Astrocyte of the cerebellum (primary cell): ENCODE results near the gene ZNF621.

ENCODE experiments used
- DNase-seq: peaks from one replicate; pipeline ENCODE4 v3.0.0-alpha.2; 2011; ENCODE audit warnings: low read depth
- H3K4me3 ChIP-seq: 2 replicates; pipeline ENCODE4 v1.5.1; 2011; ENCODE audit warnings: mild to moderate bottlenecking, low read depth, low read length, moderate library complexity
- in situ Hi-C: cut with HindIII; loops from 2 replicates; pipeline ENCODE4 v1.10.0; 2017; ENCODE audit warnings: low sequenced_read_pairs
- TF ChIP-seq, protein P1 (sequence below): IDR thresholded peaks from 2 replicates; pipeline ENCODE4 v1.5.1; 2012; ENCODE audit warnings: low read length, low read depth, moderate library complexity, mild to moderate bottlenecking; ENCODE audit errors: missing control alignments

ZNF621 gene

DNA sequence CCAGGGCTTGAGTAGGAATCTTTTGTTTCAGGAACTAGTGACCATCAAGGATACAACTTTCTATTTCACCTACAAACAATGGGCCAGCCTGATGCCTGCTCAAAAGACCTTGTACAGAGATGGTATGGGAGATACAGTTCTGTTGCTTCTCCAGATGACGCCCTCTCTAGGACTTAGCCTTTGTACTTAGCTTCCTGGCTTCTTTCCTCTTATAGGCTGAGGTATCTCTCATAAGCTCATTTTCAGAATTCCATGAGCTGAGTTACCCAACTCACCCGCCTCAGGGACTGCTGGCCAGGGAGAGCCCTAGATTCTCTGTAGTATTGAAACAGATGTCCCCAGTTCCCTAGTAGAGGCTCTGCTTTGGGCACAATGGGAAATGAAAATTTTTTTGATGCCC, 27.5 kb upstream of the ZNF621 start:
- in situ Hi-C loops: no loop called here
- no peak for DNase-seq
- TF ChIP-seq, protein P1, sequence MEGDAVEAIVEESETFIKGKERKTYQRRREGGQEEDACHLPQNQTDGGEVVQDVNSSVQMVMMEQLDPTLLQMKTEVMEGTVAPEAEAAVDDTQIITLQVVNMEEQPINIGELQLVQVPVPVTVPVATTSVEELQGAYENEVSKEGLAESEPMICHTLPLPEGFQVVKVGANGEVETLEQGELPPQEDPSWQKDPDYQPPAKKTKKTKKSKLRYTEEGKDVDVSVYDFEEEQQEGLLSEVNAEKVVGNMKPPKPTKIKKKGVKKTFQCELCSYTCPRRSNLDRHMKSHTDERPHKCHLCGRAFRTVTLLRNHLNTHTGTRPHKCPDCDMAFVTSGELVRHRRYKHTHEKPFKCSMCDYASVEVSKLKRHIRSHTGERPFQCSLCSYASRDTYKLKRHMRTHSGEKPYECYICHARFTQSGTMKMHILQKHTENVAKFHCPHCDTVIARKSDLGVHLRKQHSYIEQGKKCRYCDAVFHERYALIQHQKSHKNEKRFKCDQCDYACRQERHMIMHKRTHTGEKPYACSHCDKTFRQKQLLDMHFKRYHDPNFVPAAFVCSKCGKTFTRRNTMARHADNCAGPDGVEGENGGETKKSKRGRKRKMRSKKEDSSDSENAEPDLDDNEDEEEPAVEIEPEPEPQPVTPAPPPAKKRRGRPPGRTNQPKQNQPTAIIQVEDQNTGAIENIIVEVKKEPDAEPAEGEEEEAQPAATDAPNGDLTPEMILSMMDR: no peak
- H3K4me3 ChIP-seq: no peak overlapping the region

DNA sequence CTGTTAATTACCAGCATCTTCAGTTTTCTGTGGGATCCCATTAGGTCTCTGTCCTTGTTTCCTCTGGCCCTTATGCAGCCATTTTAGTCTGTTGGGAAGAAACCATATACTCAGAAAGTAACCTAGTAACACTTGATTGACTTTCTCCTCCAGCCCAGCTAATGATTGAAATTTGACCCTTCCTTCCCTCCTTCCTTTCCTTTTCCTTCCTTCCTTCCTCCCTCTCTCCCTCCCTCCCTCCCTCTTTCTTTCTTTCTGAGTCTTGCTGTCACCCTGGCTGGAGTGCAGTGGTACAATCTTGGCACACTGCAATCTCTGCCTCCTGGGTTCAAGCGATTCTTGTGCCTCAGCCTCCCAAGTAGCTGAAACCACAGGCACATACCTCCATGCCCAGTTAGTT, 24.8 kb upstream of the ZNF621 start:
- in situ Hi-C loops: no loop called here
- no peak for DNase-seq
- H3K4me3 ChIP-seq: no peak overlapping the region
- TF ChIP-seq, protein P1: no peak

DNA sequence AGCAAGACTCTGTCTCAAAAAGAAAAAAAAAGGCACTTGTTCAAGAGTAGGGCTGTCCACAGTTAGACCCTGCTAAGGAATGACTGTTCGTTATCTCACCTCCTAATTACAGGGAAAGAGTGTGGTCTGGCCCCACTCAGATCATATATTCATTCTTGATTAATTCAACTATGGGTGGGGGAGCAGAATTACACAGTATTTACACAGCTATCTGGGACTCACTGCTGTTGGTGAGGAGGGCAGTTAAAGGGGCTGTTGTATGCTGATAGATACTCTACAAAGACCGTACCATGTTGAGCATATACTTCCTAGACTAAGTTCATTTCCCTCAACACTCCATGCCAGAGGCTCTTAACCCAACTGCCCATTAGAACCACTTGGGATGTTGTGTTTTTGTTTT, 22.7 kb upstream of the ZNF621 start:
- TF ChIP-seq, protein P1: no peak
- in situ Hi-C loops: no loop called here
- H3K4me3 ChIP-seq: no peak overlapping the region
- DNase-seq: no peak

DNA sequence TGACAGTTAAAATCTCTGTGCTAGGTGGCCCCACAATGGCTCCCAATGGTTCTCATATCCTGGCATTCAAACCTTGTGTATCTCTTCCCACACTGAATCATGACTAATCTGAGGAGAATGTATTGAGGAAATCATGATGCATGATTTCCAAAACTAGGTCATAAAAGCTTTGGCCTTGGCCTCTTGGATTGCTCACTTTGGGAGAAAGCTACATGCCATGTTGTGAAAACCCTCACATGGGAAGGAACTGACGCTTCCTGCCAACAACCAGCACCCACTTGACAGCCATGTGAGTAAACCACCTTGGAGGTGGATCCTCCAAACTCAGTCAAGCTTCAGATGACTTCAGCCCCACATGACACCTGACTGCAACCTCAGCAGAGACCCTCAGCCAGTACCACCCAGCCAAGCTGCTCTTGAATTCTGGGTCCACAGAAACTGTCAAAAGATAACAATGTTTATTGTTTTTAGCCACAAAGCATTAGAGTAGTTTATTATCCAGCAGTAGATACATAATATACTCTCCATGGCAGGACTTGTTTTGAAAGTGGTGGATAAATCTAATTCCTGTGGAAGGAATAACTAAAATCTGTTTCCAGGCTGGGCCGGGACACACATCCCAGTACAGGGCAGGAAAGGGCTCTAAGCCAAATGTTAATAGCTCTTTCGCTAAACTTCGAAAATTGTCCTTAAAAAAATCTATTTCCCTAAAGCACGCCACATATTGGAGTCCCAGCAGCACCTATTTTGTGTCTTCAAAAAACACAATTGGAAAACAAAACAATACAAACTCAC, 19.9 kb upstream of the ZNF621 start:
- peak; percentile 66 for DNase-seq
- TF ChIP-seq, protein P1: no peak
- no peak overlapping the region for H3K4me3 ChIP-seq
- in situ Hi-C loops: no loop called here

DNA sequence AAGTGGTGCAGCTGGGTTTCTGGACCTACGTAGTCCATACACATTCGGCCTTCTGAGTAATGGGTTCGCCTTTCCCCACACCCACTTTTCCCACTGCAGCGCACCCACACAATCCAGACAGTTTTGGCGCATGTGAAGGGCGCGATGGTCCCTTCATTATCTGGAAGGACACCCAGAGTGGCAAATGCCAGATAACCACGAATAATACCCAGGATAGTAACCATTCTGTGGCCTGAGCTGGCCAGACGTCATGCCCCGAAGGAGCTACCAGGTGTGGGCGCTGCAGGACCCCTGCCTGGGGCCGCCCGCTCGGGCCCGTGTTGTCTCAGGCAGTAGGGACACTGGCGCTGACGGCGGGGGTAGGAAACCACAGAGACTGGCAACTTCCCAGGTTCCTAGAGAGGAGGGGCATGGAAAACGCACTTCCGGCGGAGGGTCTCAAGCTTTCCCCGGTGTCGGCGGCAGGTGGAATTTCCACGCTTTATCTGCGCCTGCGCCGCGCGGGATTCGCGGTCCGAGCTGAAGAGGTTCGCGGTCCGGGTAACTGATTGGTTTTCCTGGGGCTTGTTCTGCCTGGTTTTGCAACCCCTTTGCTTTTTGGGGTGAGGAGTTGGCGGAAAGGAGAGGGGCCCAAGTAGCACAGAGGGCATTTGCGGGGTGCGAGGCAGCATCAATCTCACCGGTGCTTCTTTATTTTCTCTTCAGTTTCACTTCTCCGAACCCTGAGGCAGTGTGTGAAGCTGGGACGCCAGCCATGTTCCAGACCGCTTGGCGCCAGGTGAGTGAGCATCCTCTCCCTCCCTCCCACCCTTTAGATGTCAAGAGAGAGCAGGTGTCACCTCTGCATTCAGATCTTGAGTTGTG, 18.9 kb upstream of the ZNF621 start, which contains the start of gene ZNF620:
Gene ZNF620, plus strand, starts transcription at position 441 of the 864 bp plus-strand sequence. Its CDS starts 314 bp downstream, at position 755.
- TF ChIP-seq, protein P1: peak; percentile 53
- in situ Hi-C loops: no loop called here
- no peak for DNase-seq
- H3K4me3 ChIP-seq: peak within 1 kb of the TSS; percentile 56

DNA sequence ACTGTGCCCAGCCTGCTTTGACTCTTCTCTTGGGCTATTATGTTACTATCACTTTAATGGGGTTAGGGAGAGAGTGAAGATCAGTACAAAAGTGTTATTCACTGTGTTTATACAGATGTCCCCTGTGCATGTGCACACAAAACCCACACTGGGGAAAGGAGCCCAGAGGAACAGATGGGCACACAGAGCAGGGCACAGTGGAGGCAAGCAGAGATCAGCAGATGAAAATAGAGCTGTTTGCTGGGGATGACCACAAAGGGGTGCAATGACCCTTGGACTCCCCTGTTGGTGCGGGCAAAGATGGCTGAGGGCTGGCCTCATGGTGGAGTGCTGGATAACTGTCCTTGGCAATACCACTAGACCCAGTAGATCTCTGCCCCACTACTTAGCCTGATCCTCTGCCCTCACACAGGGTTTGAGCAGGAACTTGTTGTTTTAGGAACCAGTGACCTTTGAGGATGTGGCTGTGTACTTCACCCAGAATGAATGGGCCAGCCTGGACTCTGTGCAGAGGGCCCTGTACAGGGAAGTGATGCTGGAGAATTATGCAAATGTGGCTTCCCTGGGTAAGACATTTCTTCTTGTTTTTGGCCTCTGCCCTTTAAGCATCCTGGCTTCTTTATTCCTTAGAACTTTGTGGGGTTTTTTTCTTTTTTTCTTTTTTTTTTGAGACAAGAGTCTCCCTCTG, 13.6 kb upstream of the ZNF621 start:
- H3K4me3 ChIP-seq: no peak overlapping the region
- DNase-seq: no peak
- in situ Hi-C loops: no loop called here
- TF ChIP-seq, protein P1: no peak
